Stomach (tissue), 9 donors: ENCODE measurements around the gene ZNF513. TPM values are rescaled to one million over a fixed set of nuclear protein-coding genes. Genes with fewer than 3 reads are reported as not detected.

Experiments used
- DNase-seq, 2 donors: peaks; one replicate each; pipeline versions ENCODE4 v3.0.0 to v3.0.0-alpha.2; 2013 to 2019
- H3K27ac ChIP-seq, 5 donors: fragments of 200-600 bp in 4 of 5; sonication (generic) in 4 of 5; one replicate each; pipeline ENCODE4 v1.5.1; 2013 to 2019; ENCODE audit warnings: mild to moderate bottlenecking in 1 of 5, moderate library complexity in 1 of 5
- H3K27me3 ChIP-seq, 3 donors: fragments of 200-600 bp; sonication (generic); one replicate each; pipeline ENCODE4 v1.5.1; 2017 to 2019; ENCODE audit warnings: mixed run types in 1 of 3
- H3K36me3 ChIP-seq, 4 donors: fragments of 200-600 bp; sonication (generic); 1 replicate in 3 of 4; 2 replicates in 1 of 4; pipeline ENCODE4 v1.5.1; 2016 to 2019
- H3K4me1 ChIP-seq, 4 donors: fragments of 200-600 bp; sonication (generic); one replicate each; pipeline ENCODE4 v1.5.1; 2016 to 2019
- H3K4me3 ChIP-seq, 4 donors: fragments of 200-600 bp; sonication (generic) in 3 of 4; one replicate each; pipeline ENCODE4 v1.5.1; 2016 to 2019; ENCODE audit warnings: mild to moderate bottlenecking in 1 of 4
- H3K9me3 ChIP-seq, 4 donors: fragments of 200-600 bp; sonication (generic); one replicate each; pipeline ENCODE4 v1.5.1; 2016 to 2019
- CTCF ChIP-seq, 7 experiments: fragments of 450-650 bp in 4 of 7; fragments of 200-600 bp in 3 of 7; sonication (generic) in 3 of 7; IDR thresholded peaks; one replicate each; pipeline ENCODE4 v1.5.1; 2016 to 2019; ENCODE audit warnings: antibody characterized with exemption in 7 of 7, control low read depth in 2 of 7, mild to moderate bottlenecking in 1 of 7
- EP300 ChIP-seq: sonication (generic); formaldehyde crosslinking; IDR thresholded peaks from one replicate; pipeline ENCODE4 v1.6.1; 2017; ENCODE audit warnings: antibody characterized with exemption
- POLR2A ChIP-seq, 4 donors: fragments of 450-650 bp; IDR thresholded peaks; one replicate each; pipeline ENCODE4 v1.6.1; 2016; ENCODE audit warnings: antibody characterized with exemption in 4 of 4, control low read depth in 2 of 4, mild to moderate bottlenecking in 1 of 4, moderate library complexity in 1 of 4
- POLR2AphosphoS5 ChIP-seq, 3 donors: sonication (generic); formaldehyde crosslinking; IDR thresholded peaks; one replicate each; pipeline ENCODE4 v1.6.1; 2016; ENCODE audit warnings: antibody characterized with exemption in 3 of 3
- WGBS, 5 donors: extraction: QIAGEN DNeasy Blood & Tissue Kit in 3 of 5; methylation state at CpG; one replicate each; pipeline versions ENCODE4 v1.1.5 to v1.1.7; 2013 to 2018; 5-methylcytosine and 5-hydroxymethylcytosine counted together
- intact Hi-C: fragments of 100-400 bp; cut with DNase I; formaldehyde crosslinking; loops from one replicate; pipeline ENCODE4 v1.15.1; 2023; ENCODE audit warnings: low total_unique reads
- polyA plus RNA-seq, 3 donors: library from polyadenylated mRNA; stranded (reverse); fragments of 200-250 nt; gene quantifications; one replicate each; pipeline ENCODE4 v1.2.3, GENCODE V29; 2013
- total RNA-seq, 5 donors: library from RNA; depleted of rRNA; stranded (reverse); fragments of >200 nt; gene quantifications; one replicate each; pipeline versions ENCODE4 v1.1.0 to v1.2.3, GENCODE V29; 2014 to 2016
- donor health status: healthy with polysubstance abuse.
- donor health status: Bipolar disorder and iron deficiency.
- donor health status: healthy.

The ZNF513 gene
- total and polyA plus RNA-seq, 8 donors, result 10.3 to 58.9 (median 17.3) TPM

GRCh38 chr2:27376866-27377617 is 3.5 kb downstream of the ZNF513 start:
- peaks cover 58 to 76% (median 71%) of the 10 kb centered on the region in 4 donors for H3K36me3 ChIP-seq
- H3K9me3 ChIP-seq, result no peaks in the 10 kb centered on the region
- no peak overlapping the region for H3K4me3 ChIP-seq
- H3K27me3 ChIP-seq, result no peaks in the 10 kb centered on the region
- no peak overlapping the region for H3K27ac ChIP-seq
- peaks cover 29 to 58% (median 54%) of the 10 kb centered on the region in 4 donors for H3K4me1 ChIP-seq
- no peak for DNase-seq
- WGBS, 5 donors, result 61 to 71% (median 67%) methylated on average over 10 of the region's 10 CpGs
- intact Hi-C loops, result no loop called here
- TF ChIP-seq POLR2A (IDR thresholded peaks at IDR 0.05) (no peak), POLR2AphosphoS5 (IDR thresholded peaks at IDR 0.05) (no peak), EP300 (no peak), CTCF (IDR thresholded peaks at IDR 0.05) (no peak)

GRCh38 chr2:27376151-27376865 is 4.2 kb downstream of the ZNF513 start:
- TF ChIP-seq CTCF (IDR thresholded peaks at IDR 0.05), result no peak
- TF ChIP-seq POLR2A (IDR thresholded peaks at IDR 0.05), result no peak
- TF ChIP-seq EP300, result no peak
- TF ChIP-seq POLR2AphosphoS5 (IDR thresholded peaks at IDR 0.05), result no peak
- Histone ChIP-seq H3K27ac (no peak overlapping the region), H3K9me3 (no peaks in the 10 kb centered on the region), H3K27me3 (no peaks in the 10 kb centered on the region), H3K4me3 (no peak overlapping the region), H3K36me3 (peaks cover 53 to 68% (median 65%) of the 10 kb centered on the region in 4 donors), H3K4me1 (peaks cover 35 to 61% (median 59%) of the 10 kb centered on the region in 4 donors)
- intact Hi-C loops, result no loop called here
- 75 to 83% (median 77%) methylated on average over 15 to 16 of the region's 16 CpGs for WGBS, 5 donors
- DNase-seq, result no peak

- Histone ChIP-seq H3K36me3 (peaks cover 53 to 67% (median 64%) of the 10 kb centered on the region in 4 donors), H3K4me1 (peaks cover 32 to 61% (median 57%) of the 10 kb centered on the region in 4 donors), H3K4me3 (no peak overlapping the region), H3K27me3 (no peaks in the 10 kb centered on the region), H3K9me3 (no peaks in the 10 kb centered on the region), H3K27ac (no peak overlapping the region)
- intact Hi-C loops, result no loop called here
- TF ChIP-seq POLR2AphosphoS5 (IDR thresholded peaks at IDR 0.05) (no peak), EP300 (no peak), POLR2A (IDR thresholded peaks at IDR 0.05) (no peak), CTCF (IDR thresholded peaks at IDR 0.05) (no peak)
- no peak for DNase-seq
- WGBS, 5 donors, result 81 to 94% (median 91%) methylated on average over 14 to 20 of the region's 20 CpGs
Observed at GRCh38 chr2:27375513-27376099, 4.9 kb downstream of the ZNF513 start.

GRCh38 chr2:27373567-27373966 is 7.0 kb downstream of the ZNF513 start:
- 88 to 94% (median 90%) methylated on average over 5 of the region's 5 CpGs for WGBS, 5 donors

More at GRCh38 chr2:27373567-27373966, 7.0 kb downstream of the ZNF513 start:
- no peaks in the 10 kb centered on the region for H3K27me3 ChIP-seq
- intact Hi-C loops, result no loop called here
- H3K36me3 ChIP-seq, result peaks cover 53 to 68% (median 66%) of the 10 kb centered on the region in 4 donors
- H3K27ac ChIP-seq, result no peak overlapping the region
- H3K4me1 ChIP-seq, result peaks cover 27 to 56% (median 53%) of the 10 kb centered on the region in 4 donors
- no peak overlapping the region for H3K4me3 ChIP-seq
- no peak for DNase-seq
- TF ChIP-seq POLR2A (IDR thresholded peaks at IDR 0.05) (no peak), EP300 (no peak)
- no peaks in the 10 kb centered on the region for H3K9me3 ChIP-seq
